ENCODE measurements around the gene NEU1.
A peak's percentile ranks its signal among the peaks of the same experiment; 100 is the strongest.

Gene NEU1

DNA sequence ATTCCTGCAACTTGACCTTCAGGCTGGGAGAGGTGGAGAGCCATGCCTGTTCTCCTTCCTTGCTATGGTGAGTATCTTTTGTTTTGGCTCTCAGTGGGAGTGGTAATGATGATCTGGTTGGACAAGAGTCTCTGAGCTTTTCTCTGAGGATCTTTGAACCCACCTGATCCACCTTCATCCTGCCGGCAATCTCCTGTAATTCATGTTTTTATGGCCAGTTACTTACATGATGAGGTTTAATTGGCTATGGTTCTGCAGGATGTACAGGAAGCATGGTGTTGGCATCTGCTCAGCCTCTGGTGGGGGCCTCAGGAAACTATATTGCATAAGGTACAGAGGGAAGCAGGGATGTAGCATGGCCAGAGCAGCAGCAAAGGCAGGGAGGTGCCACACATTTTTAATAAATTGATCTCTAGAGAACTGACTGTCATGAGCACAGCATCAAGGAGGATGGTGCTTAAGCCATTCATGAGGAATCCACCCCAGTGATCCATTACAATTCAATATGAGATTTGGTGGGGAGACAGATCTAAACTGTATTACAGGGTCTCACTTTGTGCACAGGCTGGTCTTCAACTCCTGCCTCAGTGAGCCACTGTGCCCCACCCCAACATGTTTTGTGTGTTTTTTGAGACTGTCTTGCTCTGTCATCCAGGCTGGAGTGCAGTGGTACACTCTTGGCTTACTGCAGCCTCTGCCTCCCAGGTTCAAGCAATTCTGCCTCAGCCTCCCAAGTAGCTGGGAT lies 25.1 kb downstream of the NEU1 start:
- in situ Hi-C loops (cut with MboI; ENCODE audit: low sequenced_read_pairs, unreplicated experiment) = no loop called here
- DNase-seq (ENCODE audit: low spot score) = no peak
- TF ChIP-seq, protein P1, sequence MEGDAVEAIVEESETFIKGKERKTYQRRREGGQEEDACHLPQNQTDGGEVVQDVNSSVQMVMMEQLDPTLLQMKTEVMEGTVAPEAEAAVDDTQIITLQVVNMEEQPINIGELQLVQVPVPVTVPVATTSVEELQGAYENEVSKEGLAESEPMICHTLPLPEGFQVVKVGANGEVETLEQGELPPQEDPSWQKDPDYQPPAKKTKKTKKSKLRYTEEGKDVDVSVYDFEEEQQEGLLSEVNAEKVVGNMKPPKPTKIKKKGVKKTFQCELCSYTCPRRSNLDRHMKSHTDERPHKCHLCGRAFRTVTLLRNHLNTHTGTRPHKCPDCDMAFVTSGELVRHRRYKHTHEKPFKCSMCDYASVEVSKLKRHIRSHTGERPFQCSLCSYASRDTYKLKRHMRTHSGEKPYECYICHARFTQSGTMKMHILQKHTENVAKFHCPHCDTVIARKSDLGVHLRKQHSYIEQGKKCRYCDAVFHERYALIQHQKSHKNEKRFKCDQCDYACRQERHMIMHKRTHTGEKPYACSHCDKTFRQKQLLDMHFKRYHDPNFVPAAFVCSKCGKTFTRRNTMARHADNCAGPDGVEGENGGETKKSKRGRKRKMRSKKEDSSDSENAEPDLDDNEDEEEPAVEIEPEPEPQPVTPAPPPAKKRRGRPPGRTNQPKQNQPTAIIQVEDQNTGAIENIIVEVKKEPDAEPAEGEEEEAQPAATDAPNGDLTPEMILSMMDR (IDR thresholded peaks at IDR 0.05; ENCODE audit: borderline replicate concordance, control extremely low read depth, extremely low read depth, insufficient read depth, missing control alignments) = no peak

DNA sequence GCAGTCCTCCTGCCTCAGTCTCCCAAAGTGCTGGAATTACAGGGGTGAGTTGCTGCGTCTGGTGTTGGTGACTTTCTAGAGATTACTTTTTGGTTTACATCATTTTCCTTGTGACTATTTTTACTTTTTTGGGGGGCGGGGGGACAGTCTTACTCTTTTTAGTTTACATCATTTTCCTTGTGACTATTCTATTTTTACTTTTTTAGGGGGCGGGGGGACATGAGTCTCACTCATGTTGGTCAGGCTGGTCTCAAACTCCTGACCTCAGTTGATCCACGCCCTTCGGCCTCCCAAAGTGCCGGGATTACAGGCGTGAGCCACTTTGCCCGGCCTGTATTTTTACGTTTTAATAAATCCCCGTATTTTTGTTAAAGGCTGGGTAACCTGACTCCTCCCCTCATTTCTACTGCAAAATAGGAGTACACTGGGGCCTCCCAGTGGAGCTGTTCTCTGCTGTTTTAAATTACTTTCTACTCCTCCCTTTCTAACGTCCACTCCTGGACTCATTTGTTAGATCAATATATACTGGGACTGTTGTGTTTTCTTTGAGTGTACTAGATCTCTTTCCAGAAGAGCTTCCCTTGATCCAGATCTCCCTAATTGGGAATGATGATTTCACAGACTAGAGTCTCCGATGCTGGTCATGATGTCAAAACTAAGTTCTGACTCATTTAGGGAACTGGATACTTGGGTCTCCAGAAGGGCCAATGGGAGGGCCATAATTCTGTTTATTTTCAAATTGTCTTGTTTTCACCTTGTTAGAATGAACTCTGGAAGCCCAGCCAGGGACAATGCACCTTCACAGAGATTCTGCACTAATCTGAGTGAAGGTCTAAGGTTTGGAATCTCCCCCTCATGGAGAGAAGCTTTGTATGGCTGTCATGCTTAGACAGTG lies 25.9 kb downstream of the NEU1 start:
- in situ Hi-C loops (cut with MboI; ENCODE audit: low sequenced_read_pairs, unreplicated experiment) = no loop called here
- TF ChIP-seq, protein P1 (IDR thresholded peaks at IDR 0.05; ENCODE audit: borderline replicate concordance, control extremely low read depth, extremely low read depth, insufficient read depth, missing control alignments) = no peak
- no peak for DNase-seq (ENCODE audit: low spot score)

DNA sequence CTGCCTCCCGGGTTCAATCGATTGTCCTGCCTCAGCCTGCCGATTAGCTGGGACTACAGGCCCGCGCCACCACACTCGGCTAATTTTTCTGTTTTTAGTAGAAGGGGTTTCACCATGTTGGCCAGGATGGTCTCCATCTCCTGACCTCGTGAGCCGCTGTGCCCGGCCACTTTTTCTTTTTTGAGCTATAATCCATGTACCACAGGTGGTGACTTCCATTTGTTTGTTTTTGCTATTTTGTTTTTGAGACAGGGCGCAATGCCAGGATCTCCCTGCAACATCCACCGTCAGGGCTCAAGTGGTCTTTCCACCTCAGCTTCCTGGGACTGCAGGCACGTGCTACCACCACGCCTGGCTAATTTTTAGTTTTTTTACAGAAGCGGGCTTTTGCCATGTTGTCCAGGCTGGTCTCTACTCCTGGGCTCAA lies 26.6 kb downstream of the NEU1 start:
- no peak for DNase-seq (ENCODE audit: low spot score)
- TF ChIP-seq, protein P1 (IDR thresholded peaks at IDR 0.05; ENCODE audit: borderline replicate concordance, control extremely low read depth, extremely low read depth, insufficient read depth, missing control alignments) = no peak
- in situ Hi-C loops (cut with MboI; ENCODE audit: low sequenced_read_pairs, unreplicated experiment) = no loop called here

DNA sequence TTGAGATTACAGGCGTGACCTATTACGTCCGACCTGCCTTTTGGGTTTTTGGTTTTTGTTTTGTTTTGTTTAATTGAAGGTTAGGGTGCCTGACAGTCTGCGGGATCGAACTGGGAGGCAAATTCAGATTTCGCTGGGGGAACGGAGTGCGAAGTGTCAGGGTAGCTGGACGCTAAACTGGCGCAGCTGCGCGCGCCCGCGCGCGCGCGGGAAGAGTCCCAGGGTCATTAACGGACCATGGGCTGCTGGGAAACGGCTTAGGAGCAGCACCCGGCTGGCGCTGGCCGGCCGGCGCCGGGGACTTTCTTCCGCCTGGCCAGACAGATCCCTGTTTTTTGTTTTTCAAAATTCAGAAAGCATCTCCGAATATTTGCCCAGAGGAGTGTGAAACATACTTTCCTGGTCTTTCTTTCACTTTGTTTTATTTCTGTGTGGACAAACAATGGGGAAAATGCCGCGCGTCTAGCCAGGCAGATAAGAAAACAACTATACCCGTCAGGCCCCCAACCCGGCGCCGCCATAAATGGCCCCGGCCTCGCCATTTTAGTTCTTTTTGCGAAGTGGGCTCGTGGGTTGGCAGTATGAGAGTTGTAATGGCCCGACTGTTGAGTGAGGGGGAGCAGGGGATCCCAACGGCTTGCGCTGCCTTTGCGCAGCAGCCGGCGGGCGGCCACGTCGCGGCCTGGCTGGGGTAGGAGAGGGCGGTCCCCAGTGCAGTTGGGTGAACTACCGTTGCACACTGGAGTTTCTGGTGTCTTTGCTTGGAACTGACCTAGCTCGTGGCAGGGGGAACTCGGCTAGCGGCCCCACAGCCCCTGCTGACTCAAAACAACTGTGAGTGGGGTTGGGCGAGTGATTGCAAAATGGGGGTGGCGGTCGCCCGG lies 28.0 kb downstream of the NEU1 start:
- in situ Hi-C loops (cut with MboI; ENCODE audit: low sequenced_read_pairs, unreplicated experiment) = no loop called here
- peak; percentile 89 for DNase-seq (ENCODE audit: low spot score)
- TF ChIP-seq, protein P1 (IDR thresholded peaks at IDR 0.05; ENCODE audit: borderline replicate concordance, control extremely low read depth, extremely low read depth, insufficient read depth, missing control alignments) = no peak

DNA sequence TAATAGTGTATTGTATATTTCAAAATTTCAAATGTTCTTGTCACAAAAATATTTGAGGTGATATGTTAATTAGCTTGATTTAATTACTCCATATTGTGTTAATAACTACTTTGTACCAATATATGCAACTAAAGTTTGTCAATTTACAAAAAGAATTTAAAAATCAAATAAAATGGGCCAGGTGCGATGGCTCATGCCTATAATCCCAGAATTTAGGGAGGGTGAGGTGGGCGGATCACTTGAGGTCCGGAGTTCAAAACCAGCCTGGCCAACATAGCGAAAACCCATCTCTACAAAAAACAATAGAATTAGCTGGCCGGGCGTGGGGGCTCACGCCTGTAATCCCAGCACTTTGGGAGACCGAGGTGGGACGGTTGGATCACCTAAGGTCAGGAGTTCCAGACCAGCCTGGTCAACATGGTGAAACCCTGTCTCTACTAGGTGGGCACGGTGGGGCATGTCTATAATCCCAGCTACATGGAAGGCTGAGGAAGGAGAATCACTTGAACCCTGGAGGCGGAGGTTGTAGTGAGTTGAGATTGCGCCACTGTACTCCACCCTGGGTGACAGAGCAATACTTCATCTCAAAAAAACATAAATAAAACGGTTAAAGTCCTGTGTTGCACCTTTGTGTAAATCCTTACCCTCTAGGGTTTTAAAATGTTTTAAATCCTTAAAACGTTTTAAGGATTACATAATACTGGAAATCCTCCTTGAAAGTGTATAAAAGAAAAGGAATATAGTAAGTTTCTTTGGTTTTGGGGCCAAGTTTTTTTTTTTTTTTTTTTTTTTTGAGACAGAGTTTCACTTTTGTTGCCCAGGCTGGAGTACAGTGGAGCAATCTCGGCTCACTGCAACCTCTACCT lies 31.0 kb downstream of the NEU1 start:
- in situ Hi-C loops (cut with MboI; ENCODE audit: low sequenced_read_pairs, unreplicated experiment) = no loop called here
- DNase-seq (ENCODE audit: low spot score) = no peak
- TF ChIP-seq, protein P1 (IDR thresholded peaks at IDR 0.05; ENCODE audit: borderline replicate concordance, control extremely low read depth, extremely low read depth, insufficient read depth, missing control alignments) = no peak
